GM12864 (cell line): ENCODE results near the gene SPEF2.

ENCODE experiments used
- DNase-seq: peaks from one replicate; pipeline ENCODE4 v3.0.0-alpha.2; 2011; ENCODE audit warnings: low read depth
- H3K4me3 ChIP-seq: 2 replicates; pipeline ENCODE4 v1.5.1; 2011; ENCODE audit warnings: mild to moderate bottlenecking, low read depth, low read length, control low read depth
- TF ChIP-seq, protein P1 (sequence below): IDR thresholded peaks from 2 replicates; pipeline ENCODE4 v1.5.1; 2011; ENCODE audit warnings: low read depth, mild to moderate bottlenecking, moderate library complexity, low read length, control low read depth, inconsistent platforms; ENCODE audit errors: missing control alignments

The SPEF2 gene

DNA sequence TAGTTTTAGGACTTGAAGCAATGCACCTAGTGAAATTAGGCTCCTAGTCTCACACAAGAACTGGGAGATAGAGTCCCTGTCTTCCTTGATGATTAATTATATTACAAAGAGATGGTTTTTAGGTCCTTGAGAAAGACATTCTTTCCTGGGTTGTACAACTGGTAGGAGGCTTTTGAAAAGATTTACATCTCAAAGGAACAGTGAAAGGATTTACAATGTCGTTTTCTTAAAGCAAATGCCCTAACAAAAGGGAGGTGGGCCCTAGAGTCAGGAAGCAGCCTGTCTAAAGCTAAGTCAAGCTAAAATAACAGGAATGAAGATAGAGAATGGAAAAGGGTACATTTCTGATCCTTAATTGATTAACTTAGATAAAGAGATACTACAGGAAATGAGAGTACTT is 136.8 kb downstream of the SPEF2 start:
- no peak overlapping the region for H3K4me3 ChIP-seq
- TF ChIP-seq, protein P1, sequence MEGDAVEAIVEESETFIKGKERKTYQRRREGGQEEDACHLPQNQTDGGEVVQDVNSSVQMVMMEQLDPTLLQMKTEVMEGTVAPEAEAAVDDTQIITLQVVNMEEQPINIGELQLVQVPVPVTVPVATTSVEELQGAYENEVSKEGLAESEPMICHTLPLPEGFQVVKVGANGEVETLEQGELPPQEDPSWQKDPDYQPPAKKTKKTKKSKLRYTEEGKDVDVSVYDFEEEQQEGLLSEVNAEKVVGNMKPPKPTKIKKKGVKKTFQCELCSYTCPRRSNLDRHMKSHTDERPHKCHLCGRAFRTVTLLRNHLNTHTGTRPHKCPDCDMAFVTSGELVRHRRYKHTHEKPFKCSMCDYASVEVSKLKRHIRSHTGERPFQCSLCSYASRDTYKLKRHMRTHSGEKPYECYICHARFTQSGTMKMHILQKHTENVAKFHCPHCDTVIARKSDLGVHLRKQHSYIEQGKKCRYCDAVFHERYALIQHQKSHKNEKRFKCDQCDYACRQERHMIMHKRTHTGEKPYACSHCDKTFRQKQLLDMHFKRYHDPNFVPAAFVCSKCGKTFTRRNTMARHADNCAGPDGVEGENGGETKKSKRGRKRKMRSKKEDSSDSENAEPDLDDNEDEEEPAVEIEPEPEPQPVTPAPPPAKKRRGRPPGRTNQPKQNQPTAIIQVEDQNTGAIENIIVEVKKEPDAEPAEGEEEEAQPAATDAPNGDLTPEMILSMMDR = no peak

DNA sequence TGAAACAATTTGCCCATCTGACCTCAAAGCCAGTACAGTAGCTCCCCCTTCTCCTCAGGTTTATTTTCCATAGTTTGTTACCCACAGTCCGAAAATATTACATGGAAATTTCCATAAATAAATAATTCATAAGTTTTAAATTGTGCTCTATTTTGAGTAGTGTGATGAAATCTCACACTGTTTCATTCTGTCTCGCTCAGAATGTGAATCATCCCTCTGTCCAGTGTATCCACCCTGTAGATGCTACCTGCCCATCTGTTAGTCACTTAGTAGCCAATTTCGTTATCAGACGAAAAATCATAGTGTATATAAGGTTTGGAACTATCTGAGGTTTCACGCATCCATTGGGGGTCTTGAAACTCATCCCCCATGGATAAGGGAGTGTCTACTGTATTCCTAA is 138.3 kb downstream of the SPEF2 start:
- TF ChIP-seq, protein P1 = no peak
- no peak for DNase-seq

More for the DNA sequence above, 136.8 kb downstream of the SPEF2 start:
- no peak for DNase-seq

DNA sequence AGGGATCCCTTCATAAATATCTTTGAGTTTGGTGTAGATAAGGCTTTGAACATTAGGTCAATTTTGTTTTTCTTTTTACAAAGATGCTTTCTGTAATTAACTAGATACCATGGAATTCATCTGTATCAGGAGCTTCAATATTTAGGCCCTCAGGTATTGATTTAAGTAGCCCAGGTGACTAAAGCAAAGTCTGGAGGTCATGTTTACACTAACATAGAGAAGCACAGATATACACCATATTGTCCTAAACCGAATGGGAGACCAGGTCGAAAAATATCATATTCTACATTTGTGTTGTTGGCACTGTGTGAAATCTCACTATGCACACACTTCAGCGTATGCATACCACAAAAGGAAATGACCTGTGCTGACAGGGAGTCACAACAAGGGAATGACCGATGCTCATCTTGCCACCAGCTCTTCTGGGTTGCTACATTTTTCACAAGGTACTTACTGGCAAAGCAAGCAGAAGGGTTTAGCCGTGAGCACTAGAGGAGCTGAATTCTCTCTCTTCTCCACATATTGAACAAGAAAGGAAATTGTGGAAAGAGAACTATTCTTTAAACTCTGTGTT is 140.6 kb downstream of the SPEF2 start:
- no peak overlapping the region for H3K4me3 ChIP-seq
- DNase-seq = no peak
- TF ChIP-seq, protein P1 = no peak

More for the DNA sequence above, 138.3 kb downstream of the SPEF2 start:
- H3K4me3 ChIP-seq = no peak overlapping the region

DNA sequence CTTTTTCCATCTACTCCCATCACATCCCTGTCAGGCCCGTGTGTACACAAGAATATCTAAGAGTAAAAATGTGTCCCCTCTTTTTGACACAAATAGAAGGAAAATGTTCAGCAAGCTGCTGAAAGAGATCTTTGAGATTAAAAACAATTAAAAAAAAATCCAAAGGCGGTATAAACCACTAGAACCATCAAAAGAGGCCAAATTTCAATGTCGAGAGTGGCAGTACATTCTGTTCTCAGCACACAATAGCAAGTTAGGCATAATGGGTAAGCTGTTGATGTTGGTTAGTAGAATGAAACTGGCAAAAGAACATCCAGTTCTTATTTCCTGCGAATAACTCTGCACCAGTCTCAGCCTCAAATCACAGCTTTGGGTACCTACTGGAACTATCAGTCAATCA is 143.9 kb downstream of the SPEF2 start:
- no peak for DNase-seq
- H3K4me3 ChIP-seq = no peak overlapping the region
- TF ChIP-seq, protein P1 = no peak

DNA sequence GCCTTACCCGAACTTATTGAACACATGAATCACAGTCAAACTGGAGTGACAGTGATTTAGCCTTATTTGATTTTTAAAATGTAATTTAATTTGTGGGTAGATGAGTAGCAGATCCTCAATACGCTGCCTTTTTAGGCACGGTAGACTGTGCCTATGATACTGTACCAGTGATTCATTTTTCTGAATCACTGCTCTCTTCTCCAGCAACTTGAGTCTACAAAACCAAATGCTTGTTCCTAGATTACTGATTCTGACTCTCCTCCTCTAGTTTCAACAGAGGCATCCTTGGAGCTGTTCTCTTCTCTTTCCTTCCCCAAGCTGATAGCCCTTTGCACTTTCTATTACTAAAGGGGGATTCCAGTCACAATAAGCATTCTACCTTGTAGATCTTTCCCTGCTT is 144.7 kb downstream of the SPEF2 start:
- DNase-seq = no peak
- TF ChIP-seq, protein P1 = no peak
- no peak overlapping the region for H3K4me3 ChIP-seq

DNA sequence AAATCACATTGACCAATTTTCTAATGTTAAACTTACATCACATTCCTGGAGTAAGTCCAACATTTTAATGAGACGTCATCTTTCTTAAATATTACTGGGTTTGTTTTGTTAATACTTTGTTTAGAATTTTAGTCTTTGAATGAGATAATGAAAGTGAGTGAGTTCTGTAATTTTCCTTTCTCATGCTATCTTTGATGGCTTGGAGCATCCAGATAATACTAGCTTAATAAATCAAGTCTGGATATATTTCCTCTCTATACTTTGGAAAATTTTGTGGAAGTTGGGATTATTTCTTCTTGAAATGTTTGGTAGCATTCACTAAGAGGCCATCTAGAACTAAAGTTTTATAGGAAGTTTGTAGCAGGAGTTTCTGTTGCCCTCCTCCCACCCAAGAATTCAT is 148.3 kb downstream of the SPEF2 start:
- DNase-seq = no peak
- TF ChIP-seq, protein P1 = no peak
- no peak overlapping the region for H3K4me3 ChIP-seq

DNA sequence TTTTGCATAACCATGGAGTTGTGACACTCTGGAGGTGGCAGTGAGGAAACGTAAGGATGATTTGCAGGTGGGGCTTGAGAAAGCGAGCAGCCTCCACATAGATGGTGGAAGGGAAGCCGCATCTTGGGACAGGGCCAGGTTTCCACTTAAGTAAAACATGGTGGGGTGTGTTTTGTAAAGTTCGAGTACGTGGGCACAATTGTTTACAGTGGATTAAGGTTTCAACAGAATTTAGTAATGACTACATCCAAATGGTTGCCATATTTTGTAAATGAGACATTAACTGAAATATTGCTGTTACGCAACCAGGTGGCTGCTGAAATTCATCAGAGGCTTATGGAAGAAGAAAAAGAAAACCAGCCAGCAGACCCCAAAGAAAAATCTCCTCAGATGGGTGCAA is 153.6 kb downstream of the SPEF2 start:
- no peak overlapping the region for H3K4me3 ChIP-seq
- TF ChIP-seq, protein P1 = no peak
- DNase-seq = no peak
